Activated CD4-positive, alpha-beta T cell treated with anti-CD3 and anti-CD28 coated beads, Interleukin-2, amount 50 U/mL, for 16 hours (primary cell): ENCODE measurements around the gene UBE2J2.

Experiments
- DNase-seq: peaks from one replicate; pipeline ENCODE4 v3.0.0-alpha.2; 2020

UBE2J2 gene

GRCh38 chr1:1295154-1295923 is 21.7 kb upstream of the UBE2J2 start:
- no peak for DNase-seq

GRCh38 chr1:1294250-1294890 is 20.7 kb upstream of the UBE2J2 start:
- no peak for DNase-seq

GRCh38 chr1:1293263-1294249 is 19.9 kb upstream of the UBE2J2 start:
- DNase-seq, result no peak

- DNase-seq, result no peak
These were observed 19.2 kb upstream of the UBE2J2 start for GRCh38 chr1:1292851-1293250.

- DNase-seq, result no peak
These were observed 18.8 kb upstream of the UBE2J2 start for GRCh38 chr1:1292442-1292779.

GRCh38 chr1:1291548-1292441 is 18.1 kb upstream of the UBE2J2 start:
- peak; percentile 42 for DNase-seq

GRCh38 chr1:1291023-1291528 is 17.4 kb upstream of the UBE2J2 start:
- DNase-seq, result no peak

GRCh38 chr1:1290238-1290731 is 16.6 kb upstream of the UBE2J2 start:
- no peak for DNase-seq

GRCh38 chr1:1287288-1288110 is 13.8 kb upstream of the UBE2J2 start:
- DNase-seq, result no peak

GRCh38 chr1:1286313-1287261 is 12.9 kb upstream of the UBE2J2 start:
- no peak for DNase-seq

GRCh38 chr1:1285611-1286311 is 12.1 kb upstream of the UBE2J2 start:
- no peak for DNase-seq

GRCh38 chr1:1285102-1285571 is 11.5 kb upstream of the UBE2J2 start:
- DNase-seq, result no peak

- DNase-seq, result no peak
These were observed 10.8 kb upstream of the UBE2J2 start for GRCh38 chr1:1284221-1285101.

GRCh38 chr1:1283821-1284220 is 10.2 kb upstream of the UBE2J2 start:
- DNase-seq, result no peak

GRCh38 chr1:1282998-1283397 is 9.3 kb upstream of the UBE2J2 start:
- DNase-seq, result no peak

- DNase-seq, result no peak
These were observed 8.1 kb upstream of the UBE2J2 start for GRCh38 chr1:1281533-1282321.
